ENCODE data around the gene SLC7A6. TPM values are rescaled to one million over a fixed set of nuclear protein-coding genes. Genes with fewer than 3 reads are reported as not detected.

Gene SLC7A6
- total and polyA plus RNA-seq, 2 of the 13 experiments (the other 11 are each of a cell fraction or from before 2014, with no cell fraction given) = 35.8 to 70.8 TPM

GRCh38 chr16:68234188-68235107 lies 29.9 kb upstream of the SLC7A6 start (continued):
- TF ChIP-seq TRIM22 (IDR thresholded peaks at IDR 0.05) (no peak), ZNF282 (IDR thresholded peaks at IDR 0.05; ENCODE audit: partially characterized antibody) (no peak), ZNF616 (CRISPR knock-in tag; IDR thresholded peaks at IDR 0.05; ENCODE audit: low read depth) (0 out of 2 replicates have a peak, but pooled peaks have one; percentile 4), ZBTB25 (CRISPR knock-in tag; IDR thresholded peaks at IDR 0.05) (peak; percentile 78), ZNF446 (CRISPR knock-in tag; IDR thresholded peaks at IDR 0.05) (0 out of 2 replicates have a peak, but pooled peaks have one; percentile 78), PRMT3 (CRISPR knock-in tag; IDR thresholded peaks at IDR 0.05; ENCODE audit: borderline replicate concordance, low read depth) (peak; percentile 92; the same call in 1 of the 2 replicates), TCF7L2 (IDR thresholded peaks at IDR 0.05; ENCODE audit: low read depth, low read length) (no peak), ARNTL (CRISPR knock-in tag; IDR thresholded peaks at IDR 0.05) (peak; percentile 30; the same call in 1 of the 2 replicates), CERS6 (CRISPR knock-in tag; IDR thresholded peaks at IDR 0.05) (no peak), ZNF292 (CRISPR knock-in tag; IDR thresholded peaks at IDR 0.05; ENCODE audit: borderline replicate concordance, low read depth) (peak; percentile 16; the same call in 1 of the 2 replicates), ZXDC (CRISPR knock-in tag; IDR thresholded peaks at IDR 0.05) (no peak), RCOR2 (CRISPR knock-in tag; IDR thresholded peaks at IDR 0.05) (peak; percentile 53; the same call in 1 of the 2 replicates), ZNF660 (CRISPR knock-in tag; IDR thresholded peaks at IDR 0.05; ENCODE audit: borderline replicate concordance, low read depth) (no peak), ZBTB34 (CRISPR knock-in tag; IDR thresholded peaks at IDR 0.05) (no peak), FOXK1 (CRISPR knock-in tag; IDR thresholded peaks at IDR 0.05; ENCODE audit: borderline replicate concordance, low read depth) (peak; percentile 26; the same call in 1 of the 2 replicates), ZNF598 (CRISPR knock-in tag; IDR thresholded peaks at IDR 0.05; ENCODE audit: borderline replicate concordance) (peak; percentile 81; the same call in 1 of the 2 replicates), POLR2G (IDR thresholded peaks at IDR 0.05; ENCODE audit: low read depth, low read length) (peak; percentile 66), ZNF572 (CRISPR knock-in tag; IDR thresholded peaks at IDR 0.05) (peak; percentile 21), DMAP1 (CRISPR knock-in tag; IDR thresholded peaks at IDR 0.05) (0 out of 2 replicates have a peak, but pooled peaks have one; percentile 28), ZSCAN29 (CRISPR knock-in tag; conservative IDR thresholded peaks at IDR 0.05) (no peak), ZNF20 (CRISPR knock-in tag; IDR thresholded peaks at IDR 0.05) (no peak), SALL1 (CRISPR knock-in tag; IDR thresholded peaks at IDR 0.05) (peak; percentile 90)
